GM18505 (cell line): ENCODE measurements around the gene MRPL9.
"Not testable (repeated sequence)": the region's sequence is repeated elsewhere in the genome, so short reads cannot be mapped to it uniquely, and the experiment has no call there.

Source experiments
- ATAC-seq: cut with Tn5 transposase; IDR thresholded peaks from one replicate; pipeline ENCODE4 v1.9.1; 2021; ENCODE audit not compliant: unreplicated experiment
- POLR2A ChIP-seq: IDR thresholded peaks from 4 replicates; pipeline ENCODE4 v1.6.1; 2011; ENCODE audit warnings: borderline replicate concordance; ENCODE audit not compliant: insufficient read depth, insufficient read length; ENCODE audit errors: extremely low read depth

Gene MRPL9

GRCh38 chr1:151801310-151801820 is 38.1 kb upstream of the MRPL9 start:
- no peak for ATAC-seq
- TF ChIP-seq POLR2A = no peak

GRCh38 chr1:151800830-151801229 is 37.5 kb upstream of the MRPL9 start:
- no peak for ATAC-seq
- TF ChIP-seq POLR2A = no peak

- no peak for ATAC-seq
- no peak for TF ChIP-seq POLR2A
Measured at GRCh38 chr1:151799179-151800022, 36.1 kb upstream of the MRPL9 start.

- ATAC-seq = no peak
- no peak for TF ChIP-seq POLR2A
Measured at GRCh38 chr1:151798571-151798970, 35.3 kb upstream of the MRPL9 start.

GRCh38 chr1:151790940-151791651 is 27.8 kb upstream of the MRPL9 start:
- TF ChIP-seq POLR2A = no peak
- ATAC-seq = no peak

- peak; percentile 62 for TF ChIP-seq POLR2A
- ATAC-seq = peak; percentile 96
Measured at GRCh38 chr1:151790071-151790939, 27.0 kb upstream of the MRPL9 start, which contains the start of gene TDRKH. TSS of gene TDRKH (minus strand) at chr1:151790500. CDS start at chr1:151783022, 7,478 bp downstream.

- no peak for ATAC-seq
- TF ChIP-seq POLR2A = no peak
Measured at GRCh38 chr1:151787689-151788088, 24.4 kb upstream of the MRPL9 start.

- TF ChIP-seq POLR2A = no peak
- ATAC-seq = no peak
Measured at GRCh38 chr1:151783796-151784195, 20.5 kb upstream of the MRPL9 start.

GRCh38 chr1:151782741-151783140 is 19.4 kb upstream of the MRPL9 start:
- ATAC-seq = no peak
- no peak for TF ChIP-seq POLR2A

- ATAC-seq = not testable (repeated sequence)
Measured at GRCh38 chr1:151782026-151782425, 18.7 kb upstream of the MRPL9 start.

- ATAC-seq = not testable (repeated sequence)
Measured at GRCh38 chr1:151780736-151781135, 17.4 kb upstream of the MRPL9 start.

GRCh38 chr1:151779852-151780251 is 16.6 kb upstream of the MRPL9 start:
- no peak for TF ChIP-seq POLR2A
- ATAC-seq = no peak

GRCh38 chr1:151777317-151777716 is 14.0 kb upstream of the MRPL9 start:
- TF ChIP-seq POLR2A = no peak
- ATAC-seq = no peak
